MM.1S (cell line): ENCODE measurements around the gene ARFGAP1.

ENCODE experiments used
- EZH2 ChIP-seq: fragments of 300-600 bp; sonication (generic); optimal IDR thresholded peaks from 2 replicates; pipeline ENCODE3; 2017; ENCODE audit warnings: low read depth, mild to moderate bottlenecking, antibody characterized with exemption, low read length, mixed read lengths
- EZH2phosphoT487 ChIP-seq: fragments of 300-600 bp; sonication (generic); IDR thresholded peaks from 2 replicates; pipeline ENCODE4 v1.6.1; 2018; ENCODE audit warnings: antibody characterized with exemption, low read length
- TF ChIP-seq, protein P1 (sequence below): fragments of 300-600 bp; sonication (generic); IDR thresholded peaks from 2 replicates; pipeline ENCODE4 v1.5.1; 2016; ENCODE audit warnings: antibody characterized with exemption, low read length, mixed read lengths

DNA sequence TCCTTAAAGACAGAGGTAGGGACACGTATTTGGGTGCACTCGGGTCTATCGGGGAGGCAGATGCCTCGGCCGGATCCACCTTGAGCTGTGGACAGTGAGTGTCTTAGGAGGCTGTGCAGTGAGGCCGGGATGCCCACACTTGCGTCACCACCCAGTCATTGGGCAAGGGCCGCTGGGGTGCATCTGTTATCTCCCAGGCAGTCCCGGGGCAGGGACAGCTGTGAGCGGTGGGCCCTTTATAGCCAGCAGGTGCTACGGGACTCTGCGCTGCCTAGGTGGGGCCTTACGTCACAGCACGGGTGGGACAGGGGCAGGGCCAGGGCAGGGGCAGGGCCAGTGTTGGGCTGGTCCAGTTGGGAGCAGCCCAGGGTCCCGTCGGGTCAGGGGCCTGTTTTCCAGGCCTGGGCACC, 19.7 kb downstream of the ARFGAP1 start:
- TF ChIP-seq, protein P1, sequence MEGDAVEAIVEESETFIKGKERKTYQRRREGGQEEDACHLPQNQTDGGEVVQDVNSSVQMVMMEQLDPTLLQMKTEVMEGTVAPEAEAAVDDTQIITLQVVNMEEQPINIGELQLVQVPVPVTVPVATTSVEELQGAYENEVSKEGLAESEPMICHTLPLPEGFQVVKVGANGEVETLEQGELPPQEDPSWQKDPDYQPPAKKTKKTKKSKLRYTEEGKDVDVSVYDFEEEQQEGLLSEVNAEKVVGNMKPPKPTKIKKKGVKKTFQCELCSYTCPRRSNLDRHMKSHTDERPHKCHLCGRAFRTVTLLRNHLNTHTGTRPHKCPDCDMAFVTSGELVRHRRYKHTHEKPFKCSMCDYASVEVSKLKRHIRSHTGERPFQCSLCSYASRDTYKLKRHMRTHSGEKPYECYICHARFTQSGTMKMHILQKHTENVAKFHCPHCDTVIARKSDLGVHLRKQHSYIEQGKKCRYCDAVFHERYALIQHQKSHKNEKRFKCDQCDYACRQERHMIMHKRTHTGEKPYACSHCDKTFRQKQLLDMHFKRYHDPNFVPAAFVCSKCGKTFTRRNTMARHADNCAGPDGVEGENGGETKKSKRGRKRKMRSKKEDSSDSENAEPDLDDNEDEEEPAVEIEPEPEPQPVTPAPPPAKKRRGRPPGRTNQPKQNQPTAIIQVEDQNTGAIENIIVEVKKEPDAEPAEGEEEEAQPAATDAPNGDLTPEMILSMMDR: no peak
- no peak for TF ChIP-seq EZH2phosphoT487
- no peak for TF ChIP-seq EZH2
